Right kidney (tissue), 1 donor: ENCODE data around the gene CDC14A.
"Not testable (repeated sequence)": the region's sequence is repeated elsewhere in the genome, so short reads cannot be mapped to it uniquely, and the experiment has no call there.

ENCODE experiments used
- DNase-seq: peaks from one replicate; pipeline ENCODE4 v3.0.0-alpha.2; 2016

The CDC14A gene

GRCh38 chr1:100332331-100332730 is 20.0 kb upstream of the CDC14A start:
- DNase-seq: no peak

- DNase-seq: no peak
These were observed 16.9 kb upstream of the CDC14A start for GRCh38 chr1:100335436-100335835.

DNA sequence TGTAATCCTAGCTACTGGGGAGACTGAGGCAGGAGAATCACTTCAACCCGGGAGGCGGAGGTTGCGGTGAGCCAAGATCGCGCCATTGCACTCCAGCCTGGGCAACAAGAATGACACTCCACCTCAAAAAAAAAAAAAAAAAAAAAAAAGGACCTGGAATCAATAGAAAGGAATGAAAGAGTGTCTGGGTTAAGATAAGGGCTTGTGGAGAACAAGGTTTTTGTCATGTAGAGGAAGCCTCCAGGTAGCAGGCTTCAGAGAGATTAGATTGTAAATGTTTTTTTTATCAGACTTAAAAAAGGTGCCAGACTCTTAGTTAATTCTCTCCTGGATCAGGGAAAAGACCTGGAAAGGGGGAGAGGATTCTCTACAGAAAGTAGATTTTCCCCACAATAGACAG is 14.4 kb upstream of the CDC14A start:
- not testable (repeated sequence) for DNase-seq

DNA sequence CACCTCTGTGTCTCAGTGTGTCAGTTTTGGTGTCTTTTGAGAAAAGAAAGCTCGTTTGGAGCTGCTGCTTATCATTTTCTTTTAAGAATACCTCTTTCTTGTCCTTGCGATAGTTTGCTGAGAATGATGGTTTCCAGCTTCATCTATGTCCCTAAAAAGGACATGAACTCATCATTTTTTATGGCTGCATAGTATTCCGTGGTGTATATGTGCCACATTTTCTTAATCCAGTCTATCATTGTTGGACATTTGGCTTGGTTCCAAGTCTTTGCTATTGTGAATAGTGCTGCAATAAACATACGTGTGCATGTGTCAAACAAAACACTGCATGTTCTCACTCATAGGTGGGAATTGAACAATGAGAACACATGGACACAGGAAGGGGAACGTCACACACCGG is 12.6 kb upstream of the CDC14A start:
- not testable (repeated sequence) for DNase-seq

DNA sequence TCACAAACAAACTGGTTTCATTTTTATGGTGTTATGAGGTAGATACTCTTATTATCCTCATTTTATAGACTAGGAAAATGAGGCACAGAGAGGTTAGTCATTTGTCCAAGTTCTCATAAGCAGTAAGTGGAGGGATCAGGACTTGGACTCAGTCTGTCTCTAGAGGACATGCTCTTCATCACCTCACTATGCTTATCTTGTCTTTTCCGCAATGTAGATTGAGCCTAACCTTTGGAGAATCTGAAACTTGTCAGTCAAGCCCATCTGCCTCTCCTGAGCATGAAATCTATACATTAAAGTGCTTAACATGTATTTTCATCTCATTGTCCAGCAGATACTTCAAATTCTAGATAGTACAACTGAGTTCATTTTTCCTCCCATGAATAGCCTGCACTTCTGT is 11.8 kb upstream of the CDC14A start:
- DNase-seq: no peak

GRCh38 chr1:100342348-100342747 is 10.0 kb upstream of the CDC14A start:
- DNase-seq: no peak

DNA sequence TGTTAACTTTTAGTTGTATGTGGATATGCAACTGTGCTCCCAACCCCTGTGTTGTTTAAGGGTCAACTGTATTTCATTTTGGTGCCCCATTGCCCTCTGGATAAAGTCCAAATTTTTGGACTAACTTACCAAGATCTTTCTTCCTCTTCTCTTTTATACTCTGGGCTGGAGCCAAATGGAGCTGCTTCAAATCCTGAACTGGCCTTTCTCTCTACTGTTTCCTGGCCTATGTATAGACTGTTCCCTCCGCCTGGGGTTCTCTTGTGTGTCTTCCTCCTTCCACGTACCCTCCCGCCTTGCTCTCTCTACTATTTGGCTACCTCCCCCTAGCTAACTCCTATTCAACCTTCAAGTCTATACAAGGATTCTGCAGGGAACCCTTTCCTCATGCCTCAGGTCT is 8.4 kb upstream of the CDC14A start:
- no peak for DNase-seq

GRCh38 chr1:100344774-100345173 is 7.5 kb upstream of the CDC14A start:
- no peak for DNase-seq

DNA sequence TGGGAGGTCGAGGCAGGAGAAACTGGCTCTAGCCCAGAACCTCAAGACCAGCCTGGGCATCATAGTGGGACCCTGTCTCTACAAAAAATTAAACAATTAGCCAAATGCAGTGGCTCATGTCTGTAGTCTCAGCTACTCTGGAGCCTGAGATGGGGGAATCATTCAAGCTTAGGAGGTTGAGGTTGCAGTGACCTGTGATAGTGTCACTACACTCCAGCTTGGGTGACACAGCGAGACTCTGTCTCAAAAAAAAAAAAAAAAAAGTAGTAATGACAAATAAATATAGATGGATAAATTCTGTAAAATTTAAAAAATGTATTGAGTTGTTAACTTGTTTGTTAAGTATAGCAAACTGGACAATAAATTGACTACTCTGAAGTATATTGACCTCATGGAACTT is 5.9 kb upstream of the CDC14A start:
- DNase-seq: no peak

DNA sequence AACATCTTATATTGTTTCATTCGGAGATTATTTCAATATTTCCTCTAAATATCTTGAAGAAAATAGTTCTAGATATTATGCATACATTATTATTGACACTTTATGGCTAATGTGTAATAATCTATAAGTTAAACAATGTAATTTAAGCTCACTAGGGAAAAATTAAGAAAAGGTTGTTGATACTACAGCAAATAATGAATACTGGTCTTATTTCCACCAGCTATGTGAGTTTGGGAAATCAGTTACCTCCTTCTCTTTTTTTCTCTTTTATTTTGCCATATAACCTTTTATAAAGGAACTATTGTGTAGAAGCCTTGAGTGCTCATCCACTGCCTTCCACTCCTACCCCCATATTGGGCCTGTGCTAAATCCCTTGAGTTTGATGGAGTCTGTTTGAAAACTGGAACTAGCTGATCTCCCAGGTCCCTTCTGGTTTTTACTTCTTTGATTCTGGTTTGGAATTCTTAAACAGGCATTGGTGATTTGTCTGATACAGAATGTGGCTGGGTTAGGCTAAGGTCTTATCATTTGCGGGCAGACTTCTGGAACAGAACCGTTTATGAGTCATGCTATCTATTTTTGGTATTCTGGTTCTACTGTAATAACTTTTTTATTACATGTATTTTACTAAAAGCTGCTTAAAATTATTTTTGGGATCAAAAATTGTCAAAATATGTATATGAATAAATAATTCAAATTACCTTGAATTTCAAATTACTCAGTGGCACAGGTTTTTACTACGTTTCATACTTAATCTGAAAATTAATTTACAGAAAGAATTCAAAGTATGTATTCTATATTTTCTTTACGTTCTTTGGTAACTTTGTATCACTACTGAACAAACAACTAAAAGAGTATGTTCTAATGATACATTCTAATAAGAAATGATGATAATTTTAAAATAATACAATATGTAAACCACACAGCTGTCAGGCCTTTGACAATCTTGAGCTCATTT is 5.0 kb upstream of the CDC14A start:
- no peak for DNase-seq

DNA sequence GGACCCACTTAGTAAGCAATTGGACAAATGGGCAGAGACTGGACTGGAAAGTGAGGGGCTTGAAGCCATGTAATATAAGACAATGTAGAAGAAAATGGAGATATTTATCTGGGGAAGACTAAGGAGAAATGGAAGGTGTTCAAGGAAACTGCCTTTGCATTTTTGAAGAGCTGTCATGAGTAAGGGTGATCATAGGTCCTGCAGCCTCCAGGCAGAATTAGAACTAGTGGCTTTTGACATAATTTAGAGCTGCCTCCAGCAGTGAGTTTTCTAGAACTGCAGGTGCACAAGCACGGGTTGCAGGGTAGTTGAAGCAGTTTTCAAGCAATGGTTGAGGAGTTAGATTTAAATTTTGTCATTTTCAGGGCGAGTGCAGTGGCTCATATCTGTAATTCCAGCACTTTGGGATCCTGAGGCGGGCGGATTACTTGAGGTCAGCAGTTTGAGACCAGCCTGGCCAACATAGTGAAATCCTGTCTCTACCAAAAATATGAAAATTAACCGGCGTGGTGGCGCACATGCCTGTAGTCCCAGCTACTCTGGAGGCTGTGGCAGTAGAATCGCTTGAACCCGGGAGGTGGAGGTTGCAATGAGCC is 3.7 kb upstream of the CDC14A start:
- no peak for DNase-seq

DNA sequence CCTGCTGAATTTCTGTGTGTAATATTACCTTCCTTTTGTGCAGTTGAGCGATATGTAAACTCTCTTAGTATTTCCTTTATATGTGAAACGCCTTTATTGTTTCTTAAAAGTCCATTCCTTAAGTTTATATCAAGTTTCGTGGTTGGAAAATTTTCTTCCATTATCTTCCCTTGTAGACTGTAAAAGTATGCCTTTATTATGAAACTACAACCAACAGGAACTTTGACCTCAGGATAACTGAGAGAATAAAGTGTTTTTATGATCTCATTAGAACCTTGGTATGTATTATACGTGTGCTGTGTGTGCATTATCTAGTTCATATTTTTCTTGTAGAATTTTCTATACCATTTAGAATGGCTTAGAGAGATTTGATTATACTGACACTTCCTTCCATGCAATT is 3.1 kb upstream of the CDC14A start:
- DNase-seq: no peak

- DNase-seq: no peak
These were observed 1.6 kb upstream of the CDC14A start for GRCh38 chr1:100350787-100351094.

DNA sequence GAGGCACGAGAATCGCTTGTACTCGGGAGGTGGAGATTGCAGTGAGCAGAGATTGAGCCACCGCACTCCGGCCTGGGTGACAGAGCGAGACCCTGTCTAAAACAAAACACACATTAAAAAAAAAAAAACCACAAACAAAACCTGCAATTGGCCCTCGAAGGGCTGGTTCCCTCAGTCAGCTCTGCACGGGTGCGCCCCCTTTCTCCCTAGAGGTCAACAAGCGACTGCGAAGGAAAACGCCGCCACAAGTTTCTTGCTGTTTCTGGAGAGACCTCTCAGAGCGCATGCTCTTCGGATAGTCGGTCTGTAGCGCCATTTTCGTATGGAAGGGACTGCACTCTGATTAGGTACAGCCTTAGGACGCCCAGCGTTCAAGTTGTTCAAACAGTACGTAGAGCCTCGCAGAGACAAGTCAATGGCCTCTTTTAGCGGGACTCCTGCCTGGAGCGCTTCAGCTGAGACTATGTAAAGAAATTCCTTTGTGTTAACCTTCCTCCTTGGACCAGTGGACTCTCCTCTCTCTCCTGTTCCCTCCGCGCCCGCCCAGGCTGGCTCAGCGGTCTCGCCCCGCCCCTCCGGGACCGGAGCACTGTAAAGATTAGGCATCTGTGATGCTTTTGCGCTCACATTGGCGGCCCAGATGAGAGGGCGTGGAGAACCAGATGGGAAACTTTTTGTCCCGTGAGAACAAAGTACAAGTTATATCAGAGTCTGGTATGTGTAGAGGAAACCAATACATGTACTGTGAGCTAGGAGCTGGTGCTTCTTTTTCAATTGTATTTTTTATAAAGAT is 1.0 kb upstream of the CDC14A start:
- DNase-seq: peak; percentile 96

DNA sequence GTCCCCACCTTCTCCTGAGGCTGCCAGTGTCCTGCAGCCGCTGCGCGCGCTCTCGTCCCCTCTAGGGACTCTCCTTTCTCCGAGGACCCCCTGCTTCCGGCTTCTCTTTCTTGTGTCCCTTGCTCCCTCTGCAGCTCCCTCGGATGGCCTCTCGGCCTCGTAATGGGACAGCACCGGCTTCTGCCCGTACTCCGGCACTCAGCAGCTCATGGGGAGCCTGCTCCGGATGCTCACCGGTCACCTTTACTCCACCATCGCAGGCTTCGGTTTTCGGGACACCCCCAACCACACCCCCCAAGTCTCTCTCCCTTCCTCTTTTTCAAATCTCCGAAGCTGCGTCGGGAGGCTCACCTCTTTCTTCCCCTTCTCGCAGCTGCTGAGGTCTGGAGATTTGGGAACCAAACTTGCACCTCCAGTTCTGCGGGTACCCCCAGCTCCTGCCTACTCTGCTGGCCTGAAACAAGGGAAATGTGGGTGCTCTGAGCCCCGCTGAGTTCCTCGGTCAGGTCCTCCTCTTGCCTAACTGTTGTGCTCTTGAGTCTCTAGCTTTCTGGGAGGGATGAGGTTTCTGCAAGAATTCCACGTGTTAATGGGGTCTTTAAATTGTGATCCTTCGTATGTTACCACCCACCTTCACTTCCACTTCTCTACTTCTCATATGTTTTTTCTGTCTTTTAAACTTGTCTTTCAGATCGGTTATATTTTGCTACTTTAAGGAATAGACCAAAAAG is 930 bp downstream of the CDC14A start:
- DNase-seq: no peak

DNA sequence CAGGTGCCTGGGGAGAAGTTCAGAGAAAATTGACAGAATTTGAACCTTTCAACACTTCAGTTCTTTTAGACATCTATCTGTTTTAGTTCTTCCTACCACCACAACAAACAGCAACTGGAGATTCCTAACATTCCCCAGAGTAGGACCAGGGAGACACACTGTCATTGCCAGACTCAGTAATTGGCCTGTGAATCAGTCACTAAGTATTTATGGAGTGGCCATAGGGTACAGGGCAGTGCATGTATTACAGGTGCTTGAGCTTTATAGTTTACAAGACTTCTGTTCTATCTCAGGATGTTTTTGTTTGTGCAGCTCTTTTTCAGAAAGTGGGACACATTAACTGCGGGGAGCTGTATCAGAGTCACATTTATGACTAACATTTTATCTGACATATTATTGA is 1.7 kb downstream of the CDC14A start:
- no peak for DNase-seq

- peak; percentile 46 for DNase-seq
These were observed 2.7 kb downstream of the CDC14A start for GRCh38 chr1:100354971-100355394.

DNA sequence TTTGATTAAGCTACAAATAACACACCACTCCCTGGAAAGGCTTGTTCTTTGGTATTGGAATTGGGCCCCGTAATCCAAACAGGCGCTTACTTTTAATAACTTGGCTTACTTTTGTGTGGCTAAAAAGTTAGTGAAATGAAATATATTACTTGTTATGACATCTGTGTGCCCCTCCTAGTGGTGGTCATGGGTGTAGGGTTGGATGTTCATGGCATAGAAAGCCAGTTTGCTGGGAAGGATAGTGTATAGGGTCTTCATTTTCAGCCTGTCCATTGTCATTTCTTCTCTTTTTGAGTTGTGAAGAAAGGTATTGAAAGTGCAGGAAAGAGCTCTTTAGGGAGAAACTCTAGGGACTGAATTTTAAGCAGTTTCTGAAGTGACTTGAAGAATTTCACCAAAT is 5.9 kb downstream of the CDC14A start:
- no peak for DNase-seq

DNA sequence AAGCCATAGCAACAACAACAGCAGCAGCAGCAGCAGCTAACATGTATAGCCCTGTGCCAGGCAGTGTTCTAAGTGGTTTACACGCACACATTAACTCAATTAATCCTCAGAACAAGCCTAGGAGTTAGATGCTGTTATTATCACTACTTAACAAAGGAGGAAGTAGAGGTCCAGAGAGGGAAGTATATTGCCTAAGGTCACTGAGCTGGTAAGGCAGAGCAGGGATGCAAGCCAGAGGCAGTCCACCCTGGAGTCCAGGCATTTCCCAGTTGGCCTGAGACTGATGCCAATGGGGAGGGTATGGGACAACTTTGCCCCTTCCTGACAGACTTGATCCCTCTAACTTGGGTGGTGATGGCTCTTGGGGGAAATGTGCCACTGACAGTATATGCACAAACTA is 6.8 kb downstream of the CDC14A start:
- DNase-seq: no peak

DNA sequence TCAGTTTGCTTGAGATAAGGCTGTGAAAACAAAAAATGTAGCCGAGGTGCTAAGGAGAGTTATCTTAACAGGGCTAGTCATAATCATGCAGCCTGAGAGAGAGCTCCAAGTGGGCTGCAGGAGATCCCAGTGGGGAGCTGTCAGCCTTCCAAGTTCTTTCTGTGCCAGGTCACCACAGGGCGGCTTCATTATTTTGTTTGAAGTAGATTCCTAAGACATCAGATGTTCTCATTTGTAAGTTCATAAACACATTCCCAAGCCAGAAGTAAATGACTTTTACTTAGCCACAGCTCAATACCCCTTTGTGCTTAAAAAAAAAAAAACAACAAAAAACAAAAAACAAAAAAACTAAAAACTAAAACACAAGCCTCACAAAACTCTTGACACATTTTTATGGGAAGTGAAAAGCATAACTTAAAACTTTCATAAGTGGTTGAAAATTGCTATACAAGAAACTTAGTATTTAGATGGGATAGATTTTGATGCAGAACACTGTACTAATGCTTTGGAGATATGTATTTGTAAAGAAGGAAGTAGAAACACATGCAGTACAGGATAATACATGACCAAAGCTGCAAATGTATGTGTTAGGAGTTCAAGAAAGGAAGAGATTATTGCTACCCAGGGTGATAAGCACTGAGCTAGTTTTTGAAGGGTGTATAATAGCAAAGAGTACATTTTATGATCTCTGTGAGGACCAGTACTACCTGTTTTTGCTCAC is 8.6 kb downstream of the CDC14A start:
- no peak for DNase-seq

DNA sequence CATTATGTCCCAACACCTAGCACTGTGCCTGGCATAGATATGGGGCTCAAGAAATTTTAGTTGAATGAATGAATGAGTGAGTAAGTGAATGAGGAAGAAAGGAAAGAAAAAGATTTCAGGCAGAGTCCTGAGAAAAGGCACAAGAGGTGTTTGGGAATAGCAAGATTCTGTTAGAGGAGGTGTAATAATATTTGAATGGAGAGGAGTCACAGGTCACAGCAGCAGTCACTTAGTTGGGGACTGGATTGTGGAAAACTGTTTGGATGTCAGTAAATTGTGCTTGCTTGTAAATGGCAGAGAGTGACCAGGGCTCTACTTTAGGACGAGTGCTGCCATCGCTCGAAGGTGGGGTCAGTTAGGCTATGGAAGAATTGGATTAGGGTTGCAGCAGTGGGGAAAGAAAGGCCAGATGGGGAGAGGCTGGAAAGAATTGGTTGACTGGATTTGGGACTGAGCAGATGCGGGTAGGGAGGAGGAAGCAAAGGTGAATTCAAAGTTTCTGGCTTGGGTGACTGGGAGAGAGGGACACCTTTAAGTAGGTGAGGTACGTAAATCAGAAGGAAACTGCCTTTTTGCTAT is 9.3 kb downstream of the CDC14A start:
- no peak for DNase-seq
